Activated CD4-positive, alpha-beta T cell treated with anti-CD3 and anti-CD28 coated beads, Interleukin-2, amount 50 U/mL, for 48 hours (primary cell): ENCODE data around the gene SCRN1.
"Not testable (repeated sequence)": the region's sequence is repeated elsewhere in the genome, so short reads cannot be mapped to it uniquely, and the experiment has no call there.

Source experiments
- DNase-seq, 2 experiments: peaks; one replicate each; pipeline ENCODE4 v3.0.0-alpha.2; 2020

Gene SCRN1

GRCh38 chr7:29965030-29965429 lies 24.6 kb downstream of the SCRN1 start:
- DNase-seq, result no peak

- no peak for DNase-seq
Measured at GRCh38 chr7:29962035-29962434, 27.6 kb downstream of the SCRN1 start.

GRCh38 chr7:29961611-29962010 lies 28.0 kb downstream of the SCRN1 start:
- not testable (repeated sequence) for DNase-seq

GRCh38 chr7:29958667-29959358 lies 30.8 kb downstream of the SCRN1 start:
- no peak for DNase-seq

GRCh38 chr7:29957521-29958310 lies 31.9 kb downstream of the SCRN1 start:
- no peak for DNase-seq

GRCh38 chr7:29956487-29956836 lies 33.1 kb downstream of the SCRN1 start:
- no peak for DNase-seq

- peak in 1 of 2 experiments; percentile 6 for DNase-seq
Measured at GRCh38 chr7:29955799-29956486, 33.7 kb downstream of the SCRN1 start.

- no peak for DNase-seq
Measured at GRCh38 chr7:29955075-29955792, 34.4 kb downstream of the SCRN1 start.

- DNase-seq, result no peak
Measured at GRCh38 chr7:29953726-29954347, 35.8 kb downstream of the SCRN1 start.

- no peak for DNase-seq
Measured at GRCh38 chr7:29951206-29951605, 38.4 kb downstream of the SCRN1 start.

GRCh38 chr7:29950480-29950879 lies 39.1 kb downstream of the SCRN1 start:
- DNase-seq, result no peak

- no peak for DNase-seq
Measured at GRCh38 chr7:29948587-29948986, 41.0 kb downstream of the SCRN1 start.

GRCh38 chr7:29946428-29947186 lies 43.0 kb downstream of the SCRN1 start:
- DNase-seq, result no peak

GRCh38 chr7:29945259-29945809 lies 44.3 kb downstream of the SCRN1 start:
- no peak for DNase-seq

- DNase-seq, result no peak
Measured at GRCh38 chr7:29940199-29940598, 49.4 kb downstream of the SCRN1 start.

- no peak for DNase-seq
Measured at GRCh38 chr7:29937132-29937531, 52.5 kb downstream of the SCRN1 start.

- no peak for DNase-seq
Measured at GRCh38 chr7:29935111-29935510, 54.5 kb downstream of the SCRN1 start.

GRCh38 chr7:29929018-29929807 lies 60.4 kb downstream of the SCRN1 start:
- DNase-seq, result no peak

- DNase-seq, result no peak
Measured at GRCh38 chr7:29926741-29927140, 62.9 kb downstream of the SCRN1 start.

GRCh38 chr7:29926216-29926615 lies 63.4 kb downstream of the SCRN1 start:
- no peak for DNase-seq

- DNase-seq, result no peak
Measured at GRCh38 chr7:29924684-29925083, 64.9 kb downstream of the SCRN1 start.
